AG04449 (cell line): ENCODE measurements around the gene GOLGA6C.
"Not testable (repeated sequence)": the region's sequence is repeated elsewhere in the genome, so short reads cannot be mapped to it uniquely, and the experiment has no call there.

Experiments used
- CTCF ChIA-PET: fragments of 350-600 bp; formaldehyde crosslinking; extraction: SDS; loops from one replicate; lab custom pipeline; 2021; ENCODE audit warnings: antibody characterized with exemption; lab: Yijun Ruan, JAX
- POLR2A ChIA-PET: fragments of 400-600, 350-600 bp; formaldehyde crosslinking; extraction: SDS; loops from one replicate; lab custom pipeline; 2020; ENCODE audit warnings: antibody characterized with exemption, inconsistent platforms; lab: Yijun Ruan, JAX
- DNase-seq: peaks from one replicate; pipeline ENCODE4 v3.0.0-alpha.2; 2010; ENCODE audit warnings: low read depth, low spot score
- H3K4me3 ChIP-seq: 2 replicates; pipeline ENCODE4 v1.5.1; 2011; ENCODE audit warnings: low read depth, mild to moderate bottlenecking, control low read depth, low read length
- TF ChIP-seq, protein P1 (sequence below): IDR thresholded peaks from one replicate; pipeline ENCODE4 v1.5.1; 2011; ENCODE audit warnings: mild to moderate bottlenecking, moderate library complexity, low read length, control low read depth, inconsistent platforms; ENCODE audit not compliant: insufficient read depth; ENCODE audit errors: missing control alignments

GOLGA6C gene

DNA sequence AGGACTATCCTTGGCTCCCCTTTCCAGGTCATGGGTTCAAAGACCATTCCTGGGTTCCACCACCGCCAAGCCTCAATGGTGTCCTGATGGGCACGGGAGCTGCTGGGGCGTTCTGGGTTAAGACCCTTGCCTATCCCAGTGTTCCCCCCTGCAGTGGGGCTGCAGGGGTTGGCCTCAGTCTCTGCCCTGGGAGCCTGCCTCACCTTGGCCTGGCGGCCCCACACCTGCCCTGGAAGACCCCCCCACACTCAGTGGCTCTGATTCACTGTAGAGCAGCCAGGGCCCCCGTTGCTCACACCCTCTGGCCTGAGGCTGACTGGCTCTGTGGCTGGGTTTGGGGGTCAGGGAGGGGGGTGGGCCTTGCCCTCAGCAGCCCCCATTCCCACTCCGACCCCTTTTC is 34.4 kb upstream of the GOLGA6C start:
- TF ChIP-seq, protein P1, sequence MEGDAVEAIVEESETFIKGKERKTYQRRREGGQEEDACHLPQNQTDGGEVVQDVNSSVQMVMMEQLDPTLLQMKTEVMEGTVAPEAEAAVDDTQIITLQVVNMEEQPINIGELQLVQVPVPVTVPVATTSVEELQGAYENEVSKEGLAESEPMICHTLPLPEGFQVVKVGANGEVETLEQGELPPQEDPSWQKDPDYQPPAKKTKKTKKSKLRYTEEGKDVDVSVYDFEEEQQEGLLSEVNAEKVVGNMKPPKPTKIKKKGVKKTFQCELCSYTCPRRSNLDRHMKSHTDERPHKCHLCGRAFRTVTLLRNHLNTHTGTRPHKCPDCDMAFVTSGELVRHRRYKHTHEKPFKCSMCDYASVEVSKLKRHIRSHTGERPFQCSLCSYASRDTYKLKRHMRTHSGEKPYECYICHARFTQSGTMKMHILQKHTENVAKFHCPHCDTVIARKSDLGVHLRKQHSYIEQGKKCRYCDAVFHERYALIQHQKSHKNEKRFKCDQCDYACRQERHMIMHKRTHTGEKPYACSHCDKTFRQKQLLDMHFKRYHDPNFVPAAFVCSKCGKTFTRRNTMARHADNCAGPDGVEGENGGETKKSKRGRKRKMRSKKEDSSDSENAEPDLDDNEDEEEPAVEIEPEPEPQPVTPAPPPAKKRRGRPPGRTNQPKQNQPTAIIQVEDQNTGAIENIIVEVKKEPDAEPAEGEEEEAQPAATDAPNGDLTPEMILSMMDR: no peak
- DNase-seq: no peak
- ChIA-PET POLR2A (no interaction called here), CTCF (no interaction called here)
- no peak overlapping the region for H3K4me3 ChIP-seq

DNA sequence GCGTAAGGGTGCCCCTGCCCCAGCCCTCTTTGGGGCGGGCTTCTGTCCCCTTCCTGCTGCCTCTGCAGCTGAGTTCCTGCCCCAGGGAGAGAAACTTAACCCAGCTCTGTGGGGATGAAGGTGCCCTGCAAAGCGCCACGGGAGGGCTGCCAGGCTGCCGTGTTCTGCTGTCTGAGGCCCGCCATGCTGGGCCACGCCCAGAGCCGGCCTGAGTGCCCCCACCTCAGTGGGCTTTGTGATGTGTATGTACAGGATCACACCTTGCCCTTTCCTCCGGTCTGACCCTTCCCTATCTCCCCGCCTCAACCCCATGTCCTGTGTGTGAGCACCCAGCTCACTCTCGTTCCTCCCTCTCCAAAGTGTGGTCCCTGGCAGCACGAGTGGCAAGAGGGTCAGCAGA is 33.9 kb upstream of the GOLGA6C start:
- TF ChIP-seq, protein P1: no peak
- POLR2A ChIA-PET: no interaction called here
- DNase-seq: no peak
- no peak overlapping the region for H3K4me3 ChIP-seq
- CTCF ChIA-PET: no interaction called here

DNA sequence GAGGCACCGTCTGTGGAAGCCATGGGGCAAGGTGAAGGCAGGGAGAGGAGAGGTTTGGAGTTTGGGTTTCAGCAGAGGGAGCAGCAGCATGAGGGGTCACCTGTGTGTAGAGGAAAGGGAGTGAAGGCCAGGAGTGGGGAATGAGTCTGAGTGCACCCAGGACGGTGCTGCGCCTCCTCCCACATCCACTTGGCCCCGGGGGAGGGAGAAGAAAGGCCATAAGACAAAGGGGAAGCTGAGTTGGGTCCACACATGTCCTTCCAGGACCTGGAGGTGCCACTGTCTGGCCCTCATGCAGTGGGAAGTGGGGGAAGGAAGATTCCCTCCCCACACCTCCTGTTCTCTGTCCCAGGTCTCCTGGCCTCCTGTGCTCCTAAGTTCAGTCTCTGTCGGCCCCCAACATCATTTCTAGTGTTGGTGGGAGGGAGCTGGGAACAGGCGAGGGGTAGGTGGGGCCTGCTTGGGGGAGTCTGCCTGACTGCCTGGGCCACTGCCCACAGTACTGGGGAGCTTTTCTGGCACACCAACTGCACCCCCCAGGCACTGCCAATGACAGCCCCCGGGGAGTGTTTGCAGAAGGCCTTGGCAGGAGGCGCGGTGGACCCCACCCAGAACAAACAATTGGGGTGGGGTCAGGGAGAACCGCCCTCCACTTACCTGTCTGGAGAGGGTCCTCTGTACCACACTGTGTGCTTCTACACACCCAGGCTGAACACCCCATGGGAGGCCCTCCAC is 32.9 kb upstream of the GOLGA6C start:
- CTCF ChIA-PET, DNase-seq, H3K4me3 ChIP-seq, POLR2A ChIA-PET: not testable (repeated sequence)

DNA sequence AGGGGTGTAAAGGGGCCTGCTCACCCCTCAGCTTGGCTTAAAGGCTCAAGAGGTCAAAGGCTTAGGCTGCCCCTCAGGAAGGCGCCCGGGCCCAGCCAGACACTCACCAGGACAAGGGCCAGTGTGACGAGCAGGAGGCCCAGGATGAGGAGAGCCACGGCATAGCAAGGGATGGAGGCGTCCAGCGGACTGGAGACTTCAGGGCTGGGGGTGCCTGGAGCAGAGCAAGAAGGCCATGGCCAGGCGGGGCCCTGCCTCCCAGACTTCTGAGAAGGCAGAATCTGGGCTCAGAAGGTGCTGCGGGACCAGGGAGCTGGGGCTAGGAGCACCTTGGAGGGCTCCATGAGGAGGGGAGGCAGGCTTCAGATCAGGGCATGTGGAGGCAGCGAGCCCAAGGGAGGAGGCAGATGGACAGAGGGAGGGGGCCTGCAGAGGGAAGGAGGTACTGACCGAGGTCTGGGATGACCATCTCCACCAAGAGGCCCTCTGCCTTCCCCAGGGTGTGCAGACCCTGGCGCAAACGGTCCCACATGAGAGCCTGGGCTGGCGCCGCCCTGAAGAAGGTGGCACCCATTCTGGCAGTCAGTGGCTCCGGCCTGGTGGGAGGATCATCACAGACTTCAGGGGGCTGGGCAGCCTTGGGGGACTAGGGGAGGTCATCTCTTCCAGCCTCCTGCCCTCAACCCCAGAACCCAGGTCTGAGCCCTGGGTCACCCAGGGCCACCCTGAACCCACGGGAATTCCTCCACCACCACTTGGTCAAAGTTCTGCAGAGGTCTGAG is 32.0 kb upstream of the GOLGA6C start:
- no peak for DNase-seq
- CTCF ChIA-PET: no interaction called here
- TF ChIP-seq, protein P1: no peak
- POLR2A ChIA-PET: no interaction called here
- no peak overlapping the region for H3K4me3 ChIP-seq

DNA sequence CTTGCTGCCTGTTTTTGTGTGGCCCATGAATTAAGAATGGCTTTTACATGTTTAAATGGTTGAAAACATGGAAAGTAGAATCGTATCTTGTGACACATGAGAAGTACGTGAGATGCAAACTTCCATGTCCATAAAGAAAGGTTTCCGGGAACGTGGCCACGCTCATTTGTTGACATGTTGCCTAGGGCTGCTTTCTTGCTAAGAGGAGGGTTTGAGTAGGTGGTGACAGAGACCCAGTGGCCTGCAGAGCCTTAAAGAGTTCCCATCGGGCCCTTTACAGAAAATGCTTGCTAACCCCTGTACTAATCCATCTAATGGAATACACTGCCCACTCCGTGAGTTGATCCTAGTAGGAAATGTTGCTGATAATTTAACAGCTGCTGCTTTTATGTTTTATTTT is 31.0 kb upstream of the GOLGA6C start:
- H3K4me3 ChIP-seq, DNase-seq, CTCF ChIA-PET, POLR2A ChIA-PET: not testable (repeated sequence)

DNA sequence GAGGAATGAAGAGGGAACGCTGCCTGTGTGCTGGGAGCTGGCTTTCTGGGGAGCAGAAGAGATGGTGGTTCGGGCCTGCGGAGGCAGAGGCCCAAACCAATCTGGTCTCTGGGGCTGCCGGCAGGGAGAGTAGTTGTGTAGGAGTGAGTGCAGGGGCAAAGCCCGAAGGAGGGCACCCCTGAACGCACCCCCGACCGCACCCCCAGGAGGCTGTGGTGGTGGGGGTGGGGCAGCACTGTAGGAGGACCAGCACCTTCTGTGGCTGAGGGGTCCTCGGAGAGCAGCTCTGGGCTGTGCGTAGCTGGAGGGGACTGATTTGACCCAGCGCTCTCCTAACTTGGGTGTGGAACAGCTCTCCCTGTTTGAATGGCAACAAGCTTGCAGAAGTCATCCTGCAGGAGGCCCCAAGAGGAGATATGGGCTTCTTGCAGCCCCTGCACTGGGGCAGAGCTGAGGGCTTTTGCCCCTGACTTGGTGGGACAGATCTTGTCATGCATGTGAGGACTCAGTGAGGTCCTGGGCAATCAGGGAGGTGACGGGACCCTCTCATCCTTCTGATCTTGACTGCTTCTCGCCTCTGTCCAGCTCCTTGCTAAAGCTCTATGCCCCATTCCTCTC is 30.4 kb upstream of the GOLGA6C start:
- TF ChIP-seq, protein P1: no peak
- ChIA-PET POLR2A (no interaction called here), CTCF (no interaction called here)
- DNase-seq: no peak
- H3K4me3 ChIP-seq: no peak overlapping the region

DNA sequence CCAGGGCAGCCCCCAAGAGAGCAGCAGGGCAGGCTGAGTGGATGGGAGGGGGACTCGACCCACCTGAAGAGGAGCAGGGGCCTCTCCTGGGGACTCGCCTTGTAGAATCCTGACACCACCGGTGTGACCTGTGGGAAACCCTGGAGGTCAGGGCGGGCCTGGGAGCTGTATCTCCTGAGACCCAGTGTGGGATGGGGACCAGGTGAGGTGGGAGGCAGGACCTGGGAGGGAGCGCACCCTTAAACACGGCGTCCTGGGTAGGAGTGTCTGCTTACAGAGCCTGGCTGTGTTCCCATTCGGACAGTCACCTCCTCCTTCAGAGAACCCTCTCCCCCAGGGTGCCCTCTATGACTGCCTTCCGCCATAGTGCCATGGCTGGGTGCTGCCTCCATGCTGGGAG is 29.3 kb upstream of the GOLGA6C start:
- POLR2A ChIA-PET: no interaction called here

More for the DNA sequence above, 29.3 kb upstream of the GOLGA6C start:
- H3K4me3 ChIP-seq: no peak overlapping the region
- TF ChIP-seq, protein P1: no peak
- DNase-seq: no peak
- CTCF ChIA-PET: no interaction called here
